Measurements from ENCODE around the gene THAP2. TPM values are rescaled to one million over a fixed set of nuclear protein-coding genes. Genes with fewer than 3 reads are reported as not detected.
"Not testable (repeated sequence)": the region's sequence is repeated elsewhere in the genome, so short reads cannot be mapped to it uniquely, and the experiment has no call there.

THAP2 gene
- total RNA-seq, 1 donor from 2014 or later: 5.8 TPM

DNA sequence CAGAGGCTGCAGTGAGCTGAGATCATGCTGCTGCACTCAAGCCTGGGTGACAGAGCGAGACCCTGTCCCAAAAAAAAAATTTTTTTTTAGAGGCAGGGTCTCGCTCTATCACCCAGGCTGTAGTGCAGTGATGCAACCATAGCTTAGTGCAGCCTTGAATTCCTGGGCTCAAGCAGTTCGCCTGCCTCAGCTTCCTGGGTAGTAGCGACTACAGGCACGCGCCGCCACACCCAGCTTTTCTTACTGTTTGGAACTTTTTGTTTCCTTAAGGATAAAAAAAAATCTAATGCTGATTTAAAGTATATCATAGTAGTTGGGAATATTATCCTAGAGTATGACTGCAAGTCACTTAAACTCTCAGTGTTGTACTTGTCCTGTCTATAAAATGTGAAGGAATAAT lies 29.0 kb downstream of the THAP2 start:
- intact Hi-C loops (cut with DNase I): no loop called here
- ATAC-seq: no peak
- DNase-seq (ENCODE audit: low spot score): no peak

DNA sequence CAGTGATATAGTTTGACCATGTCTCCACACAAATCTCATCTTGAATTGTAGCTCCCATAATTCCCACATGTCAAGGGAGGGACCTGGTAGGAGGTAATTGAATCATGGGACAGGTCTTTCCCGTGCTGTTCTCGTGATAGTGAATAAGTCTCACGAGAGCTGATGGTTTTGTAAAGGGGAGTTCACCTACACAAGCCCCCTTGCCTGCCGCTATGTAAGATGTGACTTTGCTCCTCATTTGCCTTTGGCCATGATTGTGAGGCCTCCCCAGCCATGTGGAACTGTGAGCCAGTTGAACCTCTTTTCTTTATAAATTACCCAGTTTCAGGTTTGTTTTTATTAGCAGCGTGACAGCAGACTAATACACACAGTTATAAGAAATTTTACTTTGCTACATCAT lies 29.6 kb downstream of the THAP2 start:
- ATAC-seq; DNase-seq (ENCODE audit: low spot score); intact Hi-C loops (cut with DNase I): not testable (repeated sequence)

DNA sequence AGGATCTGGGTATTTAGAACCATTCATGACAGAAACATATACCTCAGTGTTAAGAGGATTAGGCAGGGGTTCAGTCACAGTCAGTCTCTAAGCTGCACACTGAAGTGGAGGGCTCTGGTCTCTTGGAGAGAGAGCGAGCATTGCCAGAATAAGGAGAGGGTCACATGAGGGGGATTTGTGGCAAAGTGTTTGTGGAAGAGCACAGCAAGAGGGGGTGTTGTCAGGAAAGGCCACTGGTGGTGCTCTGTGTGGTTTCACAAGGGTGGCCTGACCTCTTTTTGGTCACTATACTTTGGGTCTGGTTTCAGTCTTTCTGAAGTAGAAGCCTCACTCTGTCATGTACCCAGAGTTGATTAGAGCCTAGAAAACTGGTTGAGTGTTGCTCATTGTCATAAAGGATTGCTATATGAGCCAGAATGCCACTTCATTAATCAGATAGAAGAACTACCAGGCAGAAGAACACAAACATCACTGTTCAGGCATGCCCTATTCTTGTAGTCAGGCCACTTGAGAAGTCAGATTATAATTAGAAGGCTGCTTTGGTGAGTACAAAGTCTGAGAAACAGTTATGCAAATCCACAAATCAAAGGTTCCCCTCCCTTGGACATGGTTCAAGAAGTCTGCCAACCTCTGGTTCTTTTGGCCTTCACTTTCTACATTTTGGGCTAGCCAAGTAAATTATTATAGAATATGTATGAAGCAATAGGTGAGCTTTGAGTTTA lies 30.2 kb downstream of the THAP2 start:
- ATAC-seq: no peak
- intact Hi-C loops (cut with DNase I): no loop called here
- no peak for DNase-seq (ENCODE audit: low spot score)

DNA sequence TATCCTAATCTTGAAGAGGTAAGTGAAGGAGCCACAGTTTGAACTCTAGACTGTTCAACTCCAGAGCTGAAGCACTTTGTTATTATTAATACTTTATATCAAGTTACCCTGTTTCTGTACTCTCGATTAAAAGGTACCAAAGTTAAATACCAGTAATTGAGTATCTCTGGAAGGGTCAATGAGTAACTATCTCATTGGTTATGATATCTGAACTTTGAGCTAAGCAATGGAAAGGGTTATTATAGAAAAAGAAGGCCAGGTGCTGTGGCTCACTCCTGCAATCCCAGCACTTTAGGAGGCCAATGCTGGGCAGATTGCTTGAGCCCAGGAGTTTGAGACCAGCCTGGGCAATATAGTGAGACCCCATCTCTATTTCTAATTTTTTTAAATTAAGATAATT lies 31.7 kb downstream of the THAP2 start:
- ATAC-seq: no peak
- no peak for DNase-seq (ENCODE audit: low spot score)
- intact Hi-C loops (cut with DNase I): no loop called here

DNA sequence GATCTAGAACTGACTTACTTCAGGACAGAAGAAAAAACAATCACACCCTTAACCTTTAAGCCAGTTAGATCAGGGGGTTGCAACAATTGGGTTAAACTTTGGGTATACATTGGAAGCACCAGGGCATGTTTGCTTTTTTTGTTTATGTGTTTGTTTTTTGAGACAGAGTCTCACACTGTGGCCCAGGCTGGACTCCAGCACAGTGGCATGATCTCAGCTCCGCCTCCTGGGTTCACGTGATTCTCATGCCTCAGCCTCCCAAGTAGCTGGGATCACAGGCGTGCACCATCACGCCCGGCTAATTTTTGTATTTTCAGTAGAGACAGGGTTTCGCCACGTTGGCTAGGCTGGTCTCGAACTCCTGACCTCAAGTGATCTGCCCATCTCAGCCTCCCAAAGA lies 38.1 kb downstream of the THAP2 start:
- DNase-seq (ENCODE audit: low spot score); ATAC-seq; intact Hi-C loops (cut with DNase I): not testable (repeated sequence)

DNA sequence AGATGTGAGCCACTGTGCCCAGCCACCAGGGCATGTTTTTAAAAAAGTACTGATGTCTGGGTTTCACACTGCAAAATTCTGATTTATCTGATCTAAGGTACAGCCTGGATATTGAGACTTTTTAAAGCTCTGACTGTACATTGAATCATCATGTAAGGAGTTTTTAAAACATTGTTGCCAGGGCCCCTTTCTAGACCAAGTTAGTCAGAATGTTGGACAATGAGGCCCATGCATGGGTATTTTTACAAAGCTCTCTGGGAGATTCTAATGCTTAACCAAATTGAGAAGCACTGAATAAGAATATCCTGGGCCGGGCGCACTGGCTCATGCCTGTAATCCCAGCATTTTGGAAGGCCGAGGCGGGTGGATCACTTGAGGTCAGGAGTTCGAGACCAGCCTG lies 38.5 kb downstream of the THAP2 start:
- DNase-seq (ENCODE audit: low spot score) (no peak), ATAC-seq (no peak)
- intact Hi-C loops (cut with DNase I): no loop called here

DNA sequence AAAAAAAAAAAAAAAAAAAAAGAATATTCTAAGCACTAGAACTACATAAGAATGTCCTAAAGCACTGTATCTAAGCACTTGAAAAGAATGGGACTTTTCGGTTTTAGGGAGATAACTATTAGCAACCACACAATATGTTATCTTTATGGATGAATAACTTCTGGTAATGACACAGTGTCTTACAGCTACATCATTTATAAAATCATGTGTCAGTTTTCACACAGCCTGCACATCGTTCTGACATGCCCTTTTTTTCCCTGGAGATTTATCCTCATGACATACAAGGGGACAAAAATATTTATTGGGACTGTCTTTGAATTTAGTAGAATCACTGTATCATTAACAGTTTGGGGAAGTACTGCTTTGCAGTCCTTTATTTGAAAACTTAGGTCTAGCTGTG lies 39.1 kb downstream of the THAP2 start:
- intact Hi-C loops (cut with DNase I): no loop called here
- DNase-seq (ENCODE audit: low spot score) (no peak), ATAC-seq (no peak)

DNA sequence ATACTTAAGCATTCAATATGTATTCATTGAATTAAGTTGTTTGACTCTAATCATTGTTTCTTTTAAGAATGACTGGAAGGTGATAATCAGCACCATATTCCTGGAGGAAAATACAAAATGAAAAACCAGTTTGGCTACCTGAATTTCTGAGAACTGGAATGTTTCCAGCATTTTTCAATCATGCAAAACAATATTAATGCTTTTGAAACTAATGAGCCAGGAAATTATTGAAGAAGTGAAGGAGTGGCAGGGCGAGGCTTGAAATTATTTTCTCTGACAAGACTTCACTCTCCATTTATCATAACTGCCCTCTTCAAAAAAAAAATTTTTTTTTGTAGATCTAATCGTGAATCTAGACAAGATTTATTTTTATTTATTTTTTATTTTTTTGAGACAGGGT lies 40.8 kb downstream of the THAP2 start:
- ATAC-seq: no peak
- intact Hi-C loops (cut with DNase I): no loop called here

DNA sequence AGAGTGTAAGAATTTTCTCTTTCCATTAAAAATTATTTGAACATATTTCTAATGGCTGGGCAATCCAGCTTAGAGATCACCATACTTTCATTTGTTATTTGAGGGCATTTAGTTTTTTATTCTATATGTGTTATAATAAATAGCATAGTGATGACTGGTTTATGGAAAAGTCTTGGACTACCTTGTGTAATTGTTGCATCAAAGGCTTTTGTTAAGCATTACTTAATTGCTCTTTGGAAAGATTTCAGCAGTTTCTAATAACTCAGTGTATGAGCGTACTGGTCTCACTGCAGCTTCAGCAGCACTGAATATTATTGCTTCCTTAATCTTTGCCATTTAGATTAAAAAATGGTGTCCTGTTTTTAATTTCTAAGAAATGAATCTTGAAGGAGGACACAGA lies 44.6 kb downstream of the THAP2 start:
- DNase-seq (ENCODE audit: low spot score) (no peak), ATAC-seq (no peak)
- intact Hi-C loops (cut with DNase I): no loop called here

More for the DNA sequence above, 40.8 kb downstream of the THAP2 start:
- DNase-seq (ENCODE audit: low spot score): no peak

DNA sequence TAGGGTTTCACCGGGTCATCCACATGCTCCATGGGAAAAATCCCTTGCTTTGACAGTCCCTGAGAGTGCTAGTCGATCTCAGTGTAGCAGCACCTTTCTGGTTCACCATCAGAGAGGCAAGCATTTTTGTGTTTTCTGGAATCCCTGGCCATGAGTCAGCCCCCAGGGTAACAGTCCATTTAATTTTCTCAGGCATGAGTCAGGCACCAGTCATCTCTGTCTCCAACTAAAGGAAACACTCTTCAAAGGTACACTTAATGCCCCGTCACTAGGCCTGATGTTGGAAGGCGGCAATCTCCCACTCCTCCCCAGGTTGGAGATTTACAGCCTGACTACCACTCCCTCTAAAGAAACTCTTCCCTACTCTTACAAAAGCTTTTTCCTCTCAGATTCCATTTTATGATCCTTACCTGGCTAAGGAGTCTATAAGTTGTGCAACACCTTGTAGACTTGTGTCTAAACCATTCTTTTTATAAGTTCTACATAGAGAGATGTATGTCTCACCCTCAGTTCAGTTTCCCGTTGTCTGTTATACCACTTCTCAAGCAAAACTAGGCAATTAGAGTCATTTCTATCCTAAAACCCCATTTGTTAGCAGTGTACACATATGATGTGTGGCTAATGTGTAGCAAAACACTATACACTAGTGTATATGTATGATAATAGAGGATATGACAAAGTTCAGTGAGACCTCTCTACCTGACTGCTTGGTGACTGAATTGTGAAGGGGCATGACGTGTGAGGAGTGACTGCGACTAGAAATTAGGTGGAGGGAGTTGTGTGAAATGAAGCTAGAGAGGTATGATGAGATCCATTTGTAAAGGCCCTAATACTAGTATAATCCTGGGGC lies 46.4 kb downstream of the THAP2 start:
- intact Hi-C loops (cut with DNase I): no loop called here

GRCh38 chr12:71718611-71719010 lies 54.5 kb downstream of the THAP2 start:
- intact Hi-C loops (cut with DNase I): no loop called here
- DNase-seq (ENCODE audit: low spot score) (no peak), ATAC-seq (no peak)

More for the DNA sequence above, 46.4 kb downstream of the THAP2 start:
- ATAC-seq: no peak
- no peak for DNase-seq (ENCODE audit: low spot score)

GRCh38 chr12:71719647-71720370 lies 55.7 kb downstream of the THAP2 start:
- intact Hi-C loops (cut with DNase I): no loop called here
- no peak for DNase-seq (ENCODE audit: low spot score)
- no peak for ATAC-seq

DNA sequence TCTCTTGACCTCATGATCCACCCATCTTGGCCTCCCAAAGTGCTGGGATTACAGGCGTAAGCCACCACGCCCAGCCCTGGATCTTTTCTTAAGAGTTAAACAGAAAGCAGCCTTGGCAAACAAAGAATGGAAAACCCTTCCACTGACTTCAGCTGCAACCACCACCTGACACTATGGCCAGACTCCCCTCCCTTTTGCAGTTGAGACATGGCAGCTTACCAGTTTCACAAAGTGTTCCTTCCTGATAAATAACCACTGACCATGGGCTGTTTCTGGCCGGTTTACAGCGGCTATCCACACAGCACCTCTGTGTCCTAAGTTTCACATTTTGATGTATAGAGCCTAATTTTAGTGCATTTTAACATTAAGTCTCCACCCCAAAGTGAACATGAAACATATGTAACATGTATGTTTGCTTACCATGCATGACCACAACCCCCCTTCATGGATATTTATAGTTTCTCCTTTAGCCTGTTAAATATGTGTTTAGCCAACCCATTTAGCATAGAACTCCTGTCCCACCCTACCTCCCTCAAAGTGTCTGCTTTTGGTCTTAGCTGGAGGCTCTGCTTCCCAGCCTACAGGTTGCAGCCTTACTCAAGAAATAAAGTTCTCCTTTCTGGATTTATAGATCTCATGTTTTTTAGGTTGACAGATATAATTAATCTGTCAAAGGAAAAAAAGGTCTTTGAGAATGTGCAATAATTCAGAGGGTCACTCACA lies 57.8 kb downstream of the THAP2 start:
- ATAC-seq: peak; percentile 29
- intact Hi-C loops (cut with DNase I): no loop called here

DNA sequence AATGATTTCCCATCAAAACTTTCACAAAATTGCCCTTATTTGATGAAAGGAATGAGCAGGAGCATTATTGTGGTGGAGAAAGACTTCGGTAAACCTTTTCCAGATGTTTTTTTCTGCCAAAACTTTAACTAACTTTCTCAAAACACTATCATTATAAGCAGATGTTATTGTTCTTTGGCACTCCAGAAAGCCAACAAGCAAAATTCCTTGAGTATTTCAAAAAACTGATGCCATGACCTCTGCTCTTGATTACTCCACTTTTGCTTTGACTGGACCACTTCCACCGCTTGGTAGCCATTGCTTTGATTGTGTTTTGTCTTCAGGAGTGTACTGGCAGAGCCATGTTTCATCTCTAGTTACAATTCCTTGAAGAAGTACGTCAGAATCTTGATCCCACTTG lies 60.9 kb downstream of the THAP2 start:
- ATAC-seq (peak; percentile 90), DNase-seq (ENCODE audit: low spot score) (no peak)

More for the DNA sequence above, 57.8 kb downstream of the THAP2 start:
- DNase-seq (ENCODE audit: low spot score): no peak

DNA sequence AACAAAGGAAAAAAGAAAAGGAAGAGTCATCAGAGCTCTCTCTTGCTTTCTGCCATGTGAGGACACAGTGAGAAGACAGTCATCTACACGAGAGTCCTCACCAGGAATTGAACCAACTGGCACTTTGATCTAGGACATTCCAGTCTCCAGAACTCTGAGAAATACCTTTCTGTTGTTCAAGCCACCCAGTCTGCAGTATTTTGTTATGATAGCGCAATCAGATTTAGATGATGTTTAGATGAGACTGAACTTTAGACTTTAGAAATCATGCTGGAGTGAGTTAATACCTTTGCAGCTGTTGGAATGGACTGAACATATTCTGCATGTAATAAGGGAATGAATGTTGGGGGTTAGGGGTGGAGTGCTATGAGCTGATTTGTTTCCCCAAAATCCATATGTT lies 62.4 kb downstream of the THAP2 start:
- DNase-seq (ENCODE audit: low spot score): no peak
- intact Hi-C loops (cut with DNase I): no loop called here
- no peak for ATAC-seq

More for the DNA sequence above, 60.9 kb downstream of the THAP2 start:
- intact Hi-C loops (cut with DNase I): no loop called here

- ATAC-seq (no peak), DNase-seq (ENCODE audit: low spot score) (no peak)
- intact Hi-C loops (cut with DNase I): no loop called here
Observed at GRCh38 chr12:71727958-71728357, 63.9 kb downstream of the THAP2 start.
